Osteoblast (primary cell): ENCODE results near the gene NUAK2. TPM values are rescaled to one million over a fixed set of nuclear protein-coding genes. Genes with fewer than 3 reads are reported as not detected.
A peak's percentile ranks its signal among the peaks of the same experiment; 100 is the strongest.

ENCODE experiments used
- DNase-seq: peaks from one replicate; pipeline ENCODE4 v3.0.0; 2011; ENCODE audit warnings: low spot score, mixed read lengths; ENCODE audit not compliant: insufficient read length; ENCODE audit errors: missing footprints
- H2AFZ ChIP-seq: 2 replicates; pipeline ENCODE4 v1.6.0; 2011; ENCODE audit warnings: mild to moderate bottlenecking, low read length
- H3K27ac ChIP-seq: 2 replicates; pipeline ENCODE4 v1.5.1; 2011; ENCODE audit warnings: mild to moderate bottlenecking, low read depth, low read length, moderate library complexity
- H3K27me3 ChIP-seq: 2 replicates; pipeline ENCODE4 v1.6.0; 2012; ENCODE audit warnings: mild to moderate bottlenecking, control low read depth, inconsistent platforms, low read length, moderate library complexity; ENCODE audit not compliant: insufficient read depth
- H3K36me3 ChIP-seq: 2 replicates; pipeline ENCODE4 v1.5.1; 2011; ENCODE audit warnings: mild to moderate bottlenecking, low read length, control low read depth, moderate library complexity; ENCODE audit not compliant: insufficient read depth
- H3K4me1 ChIP-seq: 2 replicates; pipeline ENCODE4 v1.5.1; 2011; ENCODE audit warnings: mild to moderate bottlenecking, low read length, control low read depth, moderate library complexity; ENCODE audit not compliant: insufficient read depth
- H3K4me2 ChIP-seq: 2 replicates; pipeline ENCODE4 v1.6.0; 2011; ENCODE audit warnings: mild to moderate bottlenecking, low read length; ENCODE audit not compliant: insufficient read depth
- H3K4me3 ChIP-seq: fragments of 200-600 bp; sonication (generic); 3 replicates; pipeline ENCODE4 v1.5.1; 2012; ENCODE audit warnings: mild to moderate bottlenecking, low read length, inconsistent platforms; ENCODE audit not compliant: insufficient read depth
- H3K79me2 ChIP-seq: 2 replicates; pipeline ENCODE4 v1.6.0; 2012; ENCODE audit warnings: mild to moderate bottlenecking, low read length, control low read depth, inconsistent platforms; ENCODE audit not compliant: insufficient read depth
- H3K9me3 ChIP-seq: 2 replicates; pipeline ENCODE4 v1.5.1; 2011; ENCODE audit warnings: low read depth, low read length, control low read depth
- H4K20me1 ChIP-seq: 2 replicates; pipeline ENCODE4 v1.6.0; 2012; ENCODE audit warnings: mild to moderate bottlenecking, low read length, control low read depth; ENCODE audit not compliant: insufficient read depth
- CTCF ChIP-seq: IDR thresholded peaks from 2 replicates; pipeline ENCODE4 v1.5.1; 2011; ENCODE audit warnings: mild to moderate bottlenecking, low read depth, low read length, moderate library complexity; ENCODE audit errors: extremely low read depth
- total RNA-seq: library from RNA; depleted of rRNA; stranded (reverse); fragments of >200 nt; gene quantifications from 2 replicates; pipeline ENCODE4 v1.2.3, GENCODE V29; 2012

NUAK2 gene
- total RNA-seq, 1 donor = 3.6 TPM

GRCh38 chr1:205358579-205358978 is 37.0 kb upstream of the NUAK2 start:
- Histone ChIP-seq H3K27ac (no peak overlapping the region), H2AFZ (no peak overlapping the region), H3K4me2 (no peak overlapping the region), H3K79me2 (no peaks in the 10 kb centered on the region), H3K36me3 (no peaks in the 10 kb centered on the region), H3K4me3 (no peak overlapping the region), H3K27me3 (peaks cover 48% of the 10 kb centered on the region), H4K20me1 (no peaks in the 10 kb centered on the region), H3K9me3 (no peaks in the 10 kb centered on the region), H3K4me1 (peaks cover 8% of the 10 kb centered on the region)
- no peak for TF ChIP-seq CTCF
- DNase-seq = no peak

- Histone ChIP-seq H3K4me2 (no peak overlapping the region), H3K9me3 (no peaks in the 10 kb centered on the region), H3K4me1 (peaks cover 8% of the 10 kb centered on the region), H3K27ac (no peak overlapping the region), H3K79me2 (no peaks in the 10 kb centered on the region), H3K4me3 (no peak overlapping the region), H3K27me3 (peaks cover 41% of the 10 kb centered on the region), H2AFZ (no peak overlapping the region), H4K20me1 (no peaks in the 10 kb centered on the region), H3K36me3 (no peaks in the 10 kb centered on the region)
- DNase-seq = no peak
- no peak for TF ChIP-seq CTCF
These were observed 36.0 kb upstream of the NUAK2 start for GRCh38 chr1:205357567-205357966.

GRCh38 chr1:205356440-205357139 is 35.0 kb upstream of the NUAK2 start, which contains the start of gene KLHDC8A:
Gene KLHDC8A (minus strand): TSS chr1:205356922. CDS start chr1:205343604, 13,318 bp downstream.
- Histone ChIP-seq H3K4me1 (peaks cover 8% of the 10 kb centered on the region), H3K27me3 (peaks cover 33% of the 10 kb centered on the region), H3K36me3 (no peaks in the 10 kb centered on the region), H3K27ac (no peak within 1 kb of the TSS), H2AFZ (no peak within 1 kb of the TSS), H3K9me3 (no peaks in the 10 kb centered on the region), H3K4me2 (peak within 1 kb of the TSS; percentile 56), H4K20me1 (no peaks in the 10 kb centered on the region), H3K4me3 (no peak within 1 kb of the TSS), H3K79me2 (no peaks in the 10 kb centered on the region)
- no peak for TF ChIP-seq CTCF
- DNase-seq = no peak

- Histone ChIP-seq H3K27ac (no peak overlapping the region), H3K4me2 (no peak overlapping the region), H3K27me3 (peaks cover 22% of the 10 kb centered on the region), H3K4me1 (peaks cover 8% of the 10 kb centered on the region), H2AFZ (no peak overlapping the region), H3K9me3 (no peaks in the 10 kb centered on the region), H3K4me3 (no peak overlapping the region), H3K79me2 (no peaks in the 10 kb centered on the region), H4K20me1 (no peaks in the 10 kb centered on the region), H3K36me3 (no peaks in the 10 kb centered on the region)
- DNase-seq = no peak
- no peak for TF ChIP-seq CTCF
These were observed 33.5 kb upstream of the NUAK2 start for GRCh38 chr1:205355075-205355453.
